Stimulated activated CD8-positive, alpha-beta memory T cell treated with anti-CD3 and anti-CD28 coated beads, Interleukin-15, amount 100 ng/mL, for 48 hours (primary cell): ENCODE data around the gene BRD1.

ENCODE experiments used
- DNase-seq, 2 donors: peaks; one replicate each; pipeline ENCODE4 v3.0.0-alpha.2; 2020; ENCODE audit warnings: low read depth in 2 of 2

The BRD1 gene

GRCh38 chr22:49827853-49828598 is at the start of gene BRD1:
Gene BRD1, minus strand, starts transcription at chr22:49827873. Its CDS starts 3,556 bp downstream, at chr22:49824317.
- DNase-seq: peak; percentile 51 to 56

GRCh38 chr22:49873228-49873940 is 45.7 kb upstream of the BRD1 start:
- DNase-seq: no peak

GRCh38 chr22:49872347-49872746 is 44.7 kb upstream of the BRD1 start:
- DNase-seq: no peak

- no peak for DNase-seq
Measured at GRCh38 chr22:49871482-49871881, 43.8 kb upstream of the BRD1 start.

- DNase-seq: no peak
Measured at GRCh38 chr22:49869845-49870712, 42.4 kb upstream of the BRD1 start.

- no peak for DNase-seq
Measured at GRCh38 chr22:49869086-49869830, 41.6 kb upstream of the BRD1 start.

GRCh38 chr22:49867303-49868265 is 39.9 kb upstream of the BRD1 start:
- DNase-seq: no peak

GRCh38 chr22:49866646-49867045 is 39.0 kb upstream of the BRD1 start:
- no peak for DNase-seq

GRCh38 chr22:49866134-49866533 is 38.5 kb upstream of the BRD1 start:
- no peak for DNase-seq

- no peak for DNase-seq
Measured at GRCh38 chr22:49865156-49865555, 37.5 kb upstream of the BRD1 start.

GRCh38 chr22:49863931-49864330 is 36.3 kb upstream of the BRD1 start:
- no peak for DNase-seq

GRCh38 chr22:49862496-49862776 is 34.8 kb upstream of the BRD1 start:
- no peak for DNase-seq

GRCh38 chr22:49861642-49862495 is 34.2 kb upstream of the BRD1 start:
- DNase-seq: no peak

GRCh38 chr22:49858827-49859226 is 31.2 kb upstream of the BRD1 start:
- no peak for DNase-seq

GRCh38 chr22:49856766-49857618 is 29.3 kb upstream of the BRD1 start:
- no peak for DNase-seq

GRCh38 chr22:49856343-49856742 is 28.7 kb upstream of the BRD1 start:
- no peak for DNase-seq

GRCh38 chr22:49855251-49855911 is 27.7 kb upstream of the BRD1 start:
- no peak for DNase-seq
